Measurements from ENCODE around the gene ALDH1B1. TPM values are rescaled to one million over a fixed set of nuclear protein-coding genes. Genes with fewer than 3 reads are reported as not detected.

Gene ALDH1B1
- total RNA-seq, 1 experiment from 2014 or later = 46.6 TPM

DNA sequence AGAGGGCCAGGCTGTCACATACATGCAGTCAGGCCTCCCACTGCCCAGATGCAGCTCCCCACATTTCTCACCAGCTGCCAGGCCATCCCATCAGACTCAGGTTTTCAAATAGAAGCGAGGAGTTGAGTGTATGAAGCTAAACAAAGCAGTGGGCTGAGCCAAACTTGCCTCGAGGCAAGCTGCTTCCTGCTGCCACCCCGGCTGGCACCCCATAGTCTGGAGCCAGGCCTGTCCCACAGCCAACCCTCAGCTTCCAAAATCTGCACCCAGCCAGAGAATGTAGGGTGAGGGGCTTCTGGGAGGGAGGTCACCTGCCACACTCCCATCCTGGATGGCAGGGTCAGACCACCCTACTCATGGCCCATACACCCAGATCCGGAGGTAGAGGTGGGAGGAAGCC is 22.3 kb upstream of the ALDH1B1 start:
- no peak overlapping the region for H2AFZ ChIP-seq (ENCODE audit: low read depth, low read length, poor library complexity, severe bottlenecking)
- CTCF ChIA-PET = interaction anchor here (0.9 kb wide), 1 partner anchor 31 kb away, joined by 3 read pairs; no protein-coding TSS in a partner anchor
- no peaks in the 10 kb centered on the region for H3K36me3 ChIP-seq (ENCODE audit: control insufficient read depth in 1 of 2, insufficient read depth in 2 of 2, low read length in 2 of 2)
- no peaks in the 10 kb centered on the region for H3K4me1 ChIP-seq (ENCODE audit: control insufficient read depth in 1 of 2, insufficient read depth in 2 of 2, low read length in 2 of 2)
- no peaks in the 10 kb centered on the region for H4K20me1 ChIP-seq (ENCODE audit: insufficient read depth)
- POLR2A ChIA-PET = no interaction called here
- H3K9me2 ChIP-seq (ENCODE audit: insufficient read depth) = no peaks in the 10 kb centered on the region
- TF ChIP-seq TCF7L2 (IDR thresholded peaks at IDR 0.05; ENCODE audit: borderline replicate concordance, extremely low read depth, insufficient read depth, insufficient read length) (no peak), SRF (IDR thresholded peaks at IDR 0.05; ENCODE audit: low read depth) (no peak), SP1 (IDR thresholded peaks at IDR 0.05; ENCODE audit: low read depth) (no peak), RAD21 (IDR thresholded peaks at IDR 0.05; ENCODE audit: low read depth) (no peak), ZNF274 (IDR thresholded peaks at IDR 0.05; ENCODE audit: low read depth, low read length) (no peak), SIN3A (IDR thresholded peaks at IDR 0.05; ENCODE audit: low read depth) (no peak), FOSL1 (IDR thresholded peaks at IDR 0.05; ENCODE audit: low read depth) (no peak), ZFX (IDR thresholded peaks at IDR 0.05) (no peak)
- TF ChIP-seq, protein P1, sequence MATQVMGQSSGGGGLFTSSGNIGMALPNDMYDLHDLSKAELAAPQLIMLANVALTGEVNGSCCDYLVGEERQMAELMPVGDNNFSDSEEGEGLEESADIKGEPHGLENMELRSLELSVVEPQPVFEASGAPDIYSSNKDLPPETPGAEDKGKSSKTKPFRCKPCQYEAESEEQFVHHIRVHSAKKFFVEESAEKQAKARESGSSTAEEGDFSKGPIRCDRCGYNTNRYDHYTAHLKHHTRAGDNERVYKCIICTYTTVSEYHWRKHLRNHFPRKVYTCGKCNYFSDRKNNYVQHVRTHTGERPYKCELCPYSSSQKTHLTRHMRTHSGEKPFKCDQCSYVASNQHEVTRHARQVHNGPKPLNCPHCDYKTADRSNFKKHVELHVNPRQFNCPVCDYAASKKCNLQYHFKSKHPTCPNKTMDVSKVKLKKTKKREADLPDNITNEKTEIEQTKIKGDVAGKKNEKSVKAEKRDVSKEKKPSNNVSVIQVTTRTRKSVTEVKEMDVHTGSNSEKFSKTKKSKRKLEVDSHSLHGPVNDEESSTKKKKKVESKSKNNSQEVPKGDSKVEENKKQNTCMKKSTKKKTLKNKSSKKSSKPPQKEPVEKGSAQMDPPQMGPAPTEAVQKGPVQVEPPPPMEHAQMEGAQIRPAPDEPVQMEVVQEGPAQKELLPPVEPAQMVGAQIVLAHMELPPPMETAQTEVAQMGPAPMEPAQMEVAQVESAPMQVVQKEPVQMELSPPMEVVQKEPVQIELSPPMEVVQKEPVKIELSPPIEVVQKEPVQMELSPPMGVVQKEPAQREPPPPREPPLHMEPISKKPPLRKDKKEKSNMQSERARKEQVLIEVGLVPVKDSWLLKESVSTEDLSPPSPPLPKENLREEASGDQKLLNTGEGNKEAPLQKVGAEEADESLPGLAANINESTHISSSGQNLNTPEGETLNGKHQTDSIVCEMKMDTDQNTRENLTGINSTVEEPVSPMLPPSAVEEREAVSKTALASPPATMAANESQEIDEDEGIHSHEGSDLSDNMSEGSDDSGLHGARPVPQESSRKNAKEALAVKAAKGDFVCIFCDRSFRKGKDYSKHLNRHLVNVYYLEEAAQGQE (IDR thresholded peaks at IDR 0.05; ENCODE audit: low read depth) = no peak
- TF ChIP-seq, protein P2, sequence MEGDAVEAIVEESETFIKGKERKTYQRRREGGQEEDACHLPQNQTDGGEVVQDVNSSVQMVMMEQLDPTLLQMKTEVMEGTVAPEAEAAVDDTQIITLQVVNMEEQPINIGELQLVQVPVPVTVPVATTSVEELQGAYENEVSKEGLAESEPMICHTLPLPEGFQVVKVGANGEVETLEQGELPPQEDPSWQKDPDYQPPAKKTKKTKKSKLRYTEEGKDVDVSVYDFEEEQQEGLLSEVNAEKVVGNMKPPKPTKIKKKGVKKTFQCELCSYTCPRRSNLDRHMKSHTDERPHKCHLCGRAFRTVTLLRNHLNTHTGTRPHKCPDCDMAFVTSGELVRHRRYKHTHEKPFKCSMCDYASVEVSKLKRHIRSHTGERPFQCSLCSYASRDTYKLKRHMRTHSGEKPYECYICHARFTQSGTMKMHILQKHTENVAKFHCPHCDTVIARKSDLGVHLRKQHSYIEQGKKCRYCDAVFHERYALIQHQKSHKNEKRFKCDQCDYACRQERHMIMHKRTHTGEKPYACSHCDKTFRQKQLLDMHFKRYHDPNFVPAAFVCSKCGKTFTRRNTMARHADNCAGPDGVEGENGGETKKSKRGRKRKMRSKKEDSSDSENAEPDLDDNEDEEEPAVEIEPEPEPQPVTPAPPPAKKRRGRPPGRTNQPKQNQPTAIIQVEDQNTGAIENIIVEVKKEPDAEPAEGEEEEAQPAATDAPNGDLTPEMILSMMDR (IDR thresholded peaks at IDR 0.05 in 2 of 3, conservative IDR thresholded peaks at IDR 0.05 in 1 of 3; ENCODE audit: borderline replicate concordance in 1 of 3, insufficient read depth in 1 of 3, low read depth in 2 of 3, low read length in 2 of 3) = no peak
- H3K27me3 ChIP-seq (ENCODE audit: insufficient read depth, low read length) = no peaks in the 10 kb centered on the region; the same call in 1 of the 2 replicates
- ATAC-seq (no peak), DNase-seq (ENCODE audit: low read depth, low spot score) (no peak)
- H3K9ac ChIP-seq (ENCODE audit: low read length) = no peak overlapping the region
- no peak overlapping the region for H3K4me2 ChIP-seq (ENCODE audit: low read length)
- H3K9me3 ChIP-seq (ENCODE audit: control insufficient read depth in 1 of 2, insufficient read depth in 1 of 2, low read depth in 1 of 2, low read length in 2 of 2) = no peaks in the 10 kb centered on the region
- RAD21 ChIA-PET (ENCODE audit: low non-redundant PET in 1 of 2, low total read pairs in 2 of 2, uncharacterized antibody in 2 of 2, unreplicated experiment in 2 of 2) = interaction anchor here in 1 of 2 experiments (1.4 kb wide), 1 partner anchor 30 kb away, joined by 3 read pairs; no protein-coding TSS in a partner anchor
- intact Hi-C loops (cut with micrococcal nuclease) = loop anchor here (2.0 kb wide), 1 partner anchor 29 kb away; no protein-coding TSS in a partner anchor
- no peak overlapping the region for H3K4me3 ChIP-seq (replicated peaks in 1 of 2; ENCODE audit: low read depth in 1 of 2, low read length in 2 of 2)
- H3K79me2 ChIP-seq (ENCODE audit: insufficient read depth, low read length) = no peaks in the 10 kb centered on the region
- H3K27ac ChIP-seq (ENCODE audit: low read depth, low read length) = no peak overlapping the region
- BruUV-seq (replicated peaks) = no TSS peak

Data from HCT116 (cell line).